Kidney (tissue), 14 donors: ENCODE data around the gene OR5K2. TPM values are rescaled to one million over a fixed set of nuclear protein-coding genes. Genes with fewer than 3 reads are reported as not detected.

Experiments used
- DNase-seq, 5 donors: peaks; one replicate each; pipeline ENCODE4 v3.0.0-alpha.2; 2013 to 2020
- FAIRE-seq: peaks from 2 replicates; lab custom pipeline; 2012; peaks lifted over from hg19 to GRCh38; lab: Jason Lieb, UNC
- H3K27ac ChIP-seq, 2 donors: one replicate each; pipeline ENCODE4 v1.7.0; 2013; ENCODE audit warnings: low read depth in 2 of 2, low read length in 2 of 2, inconsistent platforms in 1 of 2
- H3K27me3 ChIP-seq: one replicate; pipeline ENCODE4 v1.7.1; 2013; ENCODE audit warnings: low read length, inconsistent platforms; ENCODE audit not compliant: control insufficient read depth, insufficient read depth
- H3K36me3 ChIP-seq, 3 donors: one replicate each; pipeline versions ENCODE4 v1.7.0 to v1.7.1; 2013; ENCODE audit warnings: low read length in 3 of 3, control low read depth in 1 of 3, inconsistent platforms in 1 of 3; ENCODE audit not compliant: insufficient read depth in 3 of 3, control insufficient read depth in 2 of 3
- H3K4me1 ChIP-seq, 3 donors: one replicate each; pipeline versions ENCODE4 v1.7.0 to v1.7.1; 2013; ENCODE audit warnings: low read length in 3 of 3, inconsistent platforms in 1 of 3, low read depth in 1 of 3; ENCODE audit not compliant: control insufficient read depth in 2 of 3, insufficient read depth in 2 of 3
- H3K4me3 ChIP-seq, 3 donors: one replicate each; pipeline versions ENCODE4 v1.7.0 to v1.8.1; 2013; ENCODE audit warnings: low read length in 3 of 3, control low read depth in 1 of 3, inconsistent platforms in 1 of 3
- H3K9ac ChIP-seq, 3 donors: one replicate each; pipeline versions ENCODE4 v1.7.0 to v1.7.1; 2013; ENCODE audit warnings: low read length in 3 of 3, control low read depth in 1 of 3, inconsistent platforms in 1 of 3
- H3K9me3 ChIP-seq, 3 donors: one replicate each; pipeline versions ENCODE4 v1.7.0 to v1.7.1; 2013; ENCODE audit warnings: low read length in 3 of 3, control low read depth in 1 of 3, inconsistent platforms in 1 of 3; ENCODE audit not compliant: control insufficient read depth in 2 of 3, insufficient read depth in 1 of 3
- intact Hi-C: fragments of 100-400 bp; cut with DNase I; formaldehyde crosslinking; loops from one replicate; pipeline ENCODE4 v1.11.1; 2022
- polyA plus RNA-seq: library from polyadenylated mRNA; stranded (reverse); fragments of 350-450 nt; fragmentation: Illumina TruSeq; extraction: RNeasy Lipid Tissue Mini Kit (QIAGEN cat#74804); gene quantifications from one replicate; pipeline ENCODE4 v1.2.3, GENCODE V29; 2014; ENCODE audit warnings: low read depth, low replicate concordance; ENCODE audit not compliant: insufficient read depth
- total RNA-seq: library from RNA; stranded (reverse); fragmentation: NEBNext Ultra II Directional; extraction: Animal tissue kit (Norgen Biotek cat#: 25700); gene quantifications from one replicate; pipeline ENCODE4 v1.2.1, GENCODE V29; 2021
- TF ChIP-seq, protein P1 (sequence below): IDR thresholded peaks from 3 replicates; pipeline ENCODE4 v1.5.1; 2012; ENCODE audit warnings: mild to moderate bottlenecking, moderate library complexity, borderline replicate concordance; ENCODE audit not compliant: insufficient read depth; ENCODE audit errors: extremely low read depth
- donor health status: control.
- donor health status: control.
- donor health status: control.
- donor health status: control.
- donor health status: control.
- donor health status: DM: yes; HTN: yes; CAD: no.
- donor health status: Normal renal cell carcinoma (clear cell type).

Gene OR5K2
- total and polyA plus RNA-seq, 2 donors from 2014 or later = not detected

DNA sequence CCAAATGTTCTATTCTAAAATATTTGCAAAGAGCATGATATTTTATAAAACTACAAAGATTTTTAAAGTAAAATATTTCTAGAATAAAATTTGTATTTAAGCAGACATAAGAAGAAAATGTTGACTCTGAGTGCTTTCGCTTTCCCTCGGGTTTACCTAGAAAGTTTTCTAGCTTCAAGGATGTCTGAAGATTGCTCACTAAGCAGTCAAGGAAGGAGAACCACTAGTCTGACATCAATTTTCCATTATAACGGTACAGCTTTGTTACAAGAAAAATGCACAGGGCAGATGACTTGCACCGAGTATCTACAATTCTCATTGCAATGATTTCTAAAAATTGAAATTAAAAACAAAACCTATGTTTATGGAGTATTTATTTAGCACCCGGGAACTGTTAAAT, 48.5 kb downstream of the OR5K2 start:
- H3K4me1 ChIP-seq = no peaks in the 10 kb centered on the region
- no peak overlapping the region for H3K27ac ChIP-seq
- H3K9me3 ChIP-seq = no peaks in the 10 kb centered on the region
- FAIRE-seq (no peak), DNase-seq (no peak)
- no peak overlapping the region for H3K9ac ChIP-seq
- H3K36me3 ChIP-seq = no peaks in the 10 kb centered on the region
- H3K27me3 ChIP-seq = no peaks in the 10 kb centered on the region
- intact Hi-C loops = no loop called here
- no peak overlapping the region for H3K4me3 ChIP-seq
- TF ChIP-seq, protein P1, sequence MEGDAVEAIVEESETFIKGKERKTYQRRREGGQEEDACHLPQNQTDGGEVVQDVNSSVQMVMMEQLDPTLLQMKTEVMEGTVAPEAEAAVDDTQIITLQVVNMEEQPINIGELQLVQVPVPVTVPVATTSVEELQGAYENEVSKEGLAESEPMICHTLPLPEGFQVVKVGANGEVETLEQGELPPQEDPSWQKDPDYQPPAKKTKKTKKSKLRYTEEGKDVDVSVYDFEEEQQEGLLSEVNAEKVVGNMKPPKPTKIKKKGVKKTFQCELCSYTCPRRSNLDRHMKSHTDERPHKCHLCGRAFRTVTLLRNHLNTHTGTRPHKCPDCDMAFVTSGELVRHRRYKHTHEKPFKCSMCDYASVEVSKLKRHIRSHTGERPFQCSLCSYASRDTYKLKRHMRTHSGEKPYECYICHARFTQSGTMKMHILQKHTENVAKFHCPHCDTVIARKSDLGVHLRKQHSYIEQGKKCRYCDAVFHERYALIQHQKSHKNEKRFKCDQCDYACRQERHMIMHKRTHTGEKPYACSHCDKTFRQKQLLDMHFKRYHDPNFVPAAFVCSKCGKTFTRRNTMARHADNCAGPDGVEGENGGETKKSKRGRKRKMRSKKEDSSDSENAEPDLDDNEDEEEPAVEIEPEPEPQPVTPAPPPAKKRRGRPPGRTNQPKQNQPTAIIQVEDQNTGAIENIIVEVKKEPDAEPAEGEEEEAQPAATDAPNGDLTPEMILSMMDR = no peak

Other genes starting within 250 kb of the OR5K2 start
- not detected for gene OR5H6, start 233.4 kb upstream of the OR5K2 start, total RNA-seq
- not detected for gene OR5H6, start 233.4 kb upstream of the OR5K2 start, polyA plus RNA-seq
- not detected for gene OR5H2, start 215.2 kb upstream of the OR5K2 start, total RNA-seq
- gene OR5H2, start 215.2 kb upstream of the OR5K2 start, polyA plus RNA-seq = not detected
- not detected for gene OR5K4, start 143.8 kb upstream of the OR5K2 start, total RNA-seq
- gene OR5K4, start 143.8 kb upstream of the OR5K2 start, polyA plus RNA-seq = not detected
- gene OR5K3, start 107.0 kb upstream of the OR5K2 start, total RNA-seq = not detected
- not detected for gene OR5K3, start 107.0 kb upstream of the OR5K2 start, polyA plus RNA-seq
- not detected for gene OR5K1, start 34.5 kb upstream of the OR5K2 start, total RNA-seq
- not detected for gene OR5K1, start 34.5 kb upstream of the OR5K2 start, polyA plus RNA-seq
- 77.2 TPM for gene CLDND1, start 25.2 kb downstream of the OR5K2 start, total RNA-seq
- gene CLDND1, start 25.2 kb downstream of the OR5K2 start, polyA plus RNA-seq = 35.8 TPM
- gene GPR15, start 34.3 kb downstream of the OR5K2 start, total RNA-seq = not detected
- not detected for gene GPR15, start 34.3 kb downstream of the OR5K2 start, polyA plus RNA-seq
- gene CPOX, start 95.9 kb downstream of the OR5K2 start, total RNA-seq = 13.7 TPM
- 6.6 TPM for gene CPOX, start 95.9 kb downstream of the OR5K2 start, polyA plus RNA-seq